HG03565 (cell line): ENCODE measurements around the gene ZFP62.
"Not testable (repeated sequence)": the region's sequence is repeated elsewhere in the genome, so short reads cannot be mapped to it uniquely, and the experiment has no call there.

Experiments used
- ATAC-seq: cut with Tn5 transposase; IDR thresholded peaks from one replicate; pipeline ENCODE4 v1.9.1; 2021; ENCODE audit warnings: mild to moderate bottlenecking, moderate library complexity; ENCODE audit not compliant: unreplicated experiment

ZFP62 gene

GRCh38 chr5:180860887-180861822, at the start of gene ZFP62:
Gene ZFP62, minus strand, starts transcription at chr5:180861276. Its CDS starts 57 bp downstream, at chr5:180861219.
- ATAC-seq = peak; percentile 84

- ATAC-seq = no peak
Observed at GRCh38 chr5:180910735-180911134, 49.7 kb upstream of the ZFP62 start.

- no peak for ATAC-seq
Observed at GRCh38 chr5:180910182-180910581, 49.1 kb upstream of the ZFP62 start.

- ATAC-seq = no peak
Observed at GRCh38 chr5:180909782-180910181, 48.7 kb upstream of the ZFP62 start.

- ATAC-seq = no peak
Observed at GRCh38 chr5:180908998-180909731, 48.1 kb upstream of the ZFP62 start.

- no peak for ATAC-seq
Observed at GRCh38 chr5:180908400-180908799, 47.3 kb upstream of the ZFP62 start.

- ATAC-seq = no peak
Observed at GRCh38 chr5:180901319-180902009, 40.4 kb upstream of the ZFP62 start.

- ATAC-seq = no peak
Observed at GRCh38 chr5:180900178-180900577, 39.1 kb upstream of the ZFP62 start.

- ATAC-seq = no peak
Observed at GRCh38 chr5:180898621-180899246, 37.7 kb upstream of the ZFP62 start, which contains the start of gene BTNL8. Gene BTNL8, plus strand, starts transcription at chr5:180899159. Its CDS starts 152 bp downstream, at chr5:180899311.

- not testable (repeated sequence) for ATAC-seq
Observed at GRCh38 chr5:180895330-180895729, 34.3 kb upstream of the ZFP62 start.

GRCh38 chr5:180889381-180889780, 28.3 kb upstream of the ZFP62 start:
- ATAC-seq = no peak

- not testable (repeated sequence) for ATAC-seq
Observed at GRCh38 chr5:180885845-180886529, 24.9 kb upstream of the ZFP62 start.

GRCh38 chr5:180875860-180876426, 14.9 kb upstream of the ZFP62 start:
- no peak for ATAC-seq

- ATAC-seq = no peak
Observed at GRCh38 chr5:180874804-180875582, 13.9 kb upstream of the ZFP62 start.

GRCh38 chr5:180873615-180874520, 12.8 kb upstream of the ZFP62 start:
- no peak for ATAC-seq

- no peak for ATAC-seq
Observed at GRCh38 chr5:180872419-180872818, 11.3 kb upstream of the ZFP62 start.

GRCh38 chr5:180870276-180871068, 9.4 kb upstream of the ZFP62 start:
- ATAC-seq = no peak
